H1 (cell line): ENCODE data around the gene VMP1. TPM values are rescaled to one million over a fixed set of nuclear protein-coding genes. Genes with fewer than 3 reads are reported as not detected.

Source experiments
- GABPA ChIP-seq: IDR thresholded peaks from 2 replicates; pipeline ENCODE4 v1.6.1; 2011; ENCODE audit warnings: mild to moderate bottlenecking, low read length, moderate library complexity, borderline replicate concordance; ENCODE audit not compliant: insufficient read depth
- JUND ChIP-seq: IDR thresholded peaks from 2 replicates; pipeline ENCODE4 v1.6.1; 2011; ENCODE audit warnings: mild to moderate bottlenecking, improper control_type of control experiment, low read length
- POU5F1 ChIP-seq: IDR thresholded peaks from 2 replicates; pipeline ENCODE4 v1.6.1; 2011; ENCODE audit warnings: low read depth, mild to moderate bottlenecking, low read length, moderate library complexity
- TAF7 ChIP-seq: optimal IDR thresholded peaks from 2 replicates; pipeline ENCODE3; 2011; ENCODE audit warnings: low read depth, mild to moderate bottlenecking, inconsistent platforms, low read length, moderate library complexity, borderline replicate concordance
- polyA plus RNA-seq, 7 experiments: library from polyadenylated mRNA; depleted of rRNA in 3 of 7; stranded (reverse) in 5 of 7; unstranded in 2 of 7; fragments of >200 nt in 5 of 7; fragments of 200-250 nt in 2 of 7; gene quantifications; 1 replicate in 5 of 7; 2 replicates in 1 of 7; 4 replicates in 1 of 7; pipeline versions ENCODE4 v1.2.1 to v1.2.3, GENCODE V29; 2011 to 2013; ENCODE audit warnings: missing spikeins in 2 of 7, mixed read lengths in 2 of 7
- total RNA-seq: library from RNA; stranded (reverse); fragmentation: NEBNext Ultra II Directional; extraction: Animal tissue kit (Norgen Biotek cat#: 25700); gene quantifications from 2 replicates; pipeline ENCODE4 v1.2.1, GENCODE V29; 2021

Gene VMP1
- total and polyA plus RNA-seq, 2 of the 8 experiments (the other 6 are each of a cell fraction or from before 2014, with no cell fraction given), result 45.0 to 92.7 TPM

DNA sequence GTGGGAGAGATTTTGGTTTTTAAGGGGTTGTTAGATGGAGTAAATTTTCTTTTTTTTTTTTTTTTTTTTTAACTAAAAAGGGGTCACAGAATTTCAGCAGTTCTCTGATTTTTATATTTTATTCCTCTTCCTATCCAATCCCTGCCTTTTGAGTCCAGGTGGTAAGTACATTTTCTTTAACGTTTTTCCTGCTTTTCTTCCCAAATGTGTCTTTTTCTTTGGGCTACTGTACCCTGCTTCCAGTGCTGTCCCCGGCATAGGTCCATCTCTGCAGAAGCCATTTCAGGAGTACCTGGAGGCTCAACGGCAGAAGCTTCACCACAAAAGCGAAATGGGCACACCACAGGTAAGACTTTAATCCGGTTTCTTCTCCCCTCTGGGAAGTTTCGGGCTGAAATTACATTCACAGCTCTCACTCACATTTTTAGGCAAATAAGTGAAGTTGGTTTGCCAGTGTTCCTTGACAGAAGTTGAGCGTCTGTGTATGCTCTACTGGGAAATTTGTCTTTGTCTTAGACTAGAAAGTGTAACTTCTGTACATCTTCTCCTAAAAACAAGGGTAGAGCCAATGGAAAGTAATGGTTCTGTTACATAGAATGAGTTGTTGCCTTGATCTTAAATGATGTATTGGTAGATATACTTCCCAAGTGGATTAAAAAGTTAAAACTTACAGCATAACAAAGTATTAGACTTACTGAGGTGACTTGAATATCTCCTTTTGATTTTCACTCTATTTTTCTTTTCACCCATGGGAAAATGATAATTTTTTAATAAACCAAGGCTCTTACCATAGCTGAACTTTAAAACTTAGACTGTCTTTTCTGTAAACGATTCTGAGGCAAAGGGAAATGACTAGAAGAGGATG lies 130.8 kb downstream of the VMP1 start (continued):
- TF ChIP-seq TAF7, result peak; percentile 93
- no peak for TF ChIP-seq POU5F1
- no peak for TF ChIP-seq GABPA
- TF ChIP-seq JUND, result no peak
